Neural crest cell (in vitro differentiated cells): Measurements from ENCODE around the gene DHX16. TPM values are rescaled to one million over a fixed set of nuclear protein-coding genes. Genes with fewer than 3 reads are reported as not detected.
A peak's percentile ranks its signal among the peaks of the same experiment; 100 is the strongest.

Experiments
- DNase-seq: peaks from one replicate; pipeline ENCODE4 v3.0.0; 2021; ENCODE audit warnings: low read depth, mixed read lengths, low spot score
- H3K27ac Mint-ChIP-seq: one replicate; pipeline ENCODE4 v1.8.0; 2021; ENCODE audit warnings: mild to moderate bottlenecking, mixed read lengths; ENCODE audit not compliant: unreplicated experiment
- H3K27me3 Mint-ChIP-seq: 2 replicates; pipeline ENCODE4 v1.8.0; 2021; ENCODE audit warnings: low read depth, mild to moderate bottlenecking, mixed read lengths
- H3K36me3 Mint-ChIP-seq: 2 replicates; pipeline ENCODE4 v1.8.0; 2021; ENCODE audit warnings: low read depth, mild to moderate bottlenecking, mixed read lengths
- H3K4me1 Mint-ChIP-seq: 2 replicates; pipeline ENCODE4 v1.8.0; 2021; ENCODE audit warnings: mixed read lengths
- H3K4me3 Mint-ChIP-seq: one replicate; pipeline ENCODE4 v1.8.0; 2021; ENCODE audit warnings: mild to moderate bottlenecking, mixed read lengths
- H3K9me3 Mint-ChIP-seq: 2 replicates; pipeline ENCODE4 v1.8.0; 2021; ENCODE audit warnings: mixed read lengths
- total RNA-seq: library from RNA; stranded (reverse); gene quantifications from 2 replicates; pipeline ENCODE4 v1.2.1, GENCODE V29; 2021
- TF ChIP-seq, protein P1 (sequence below): fragments of 200-600 bp; sonication (generic); conservative IDR thresholded peaks from 2 replicates; pipeline ENCODE4 v1.5.0; 2021; ENCODE audit warnings: antibody characterized with exemption, mild to moderate bottlenecking

DHX16 gene
- total RNA-seq, 1 donor from 2014 or later = 30.3 TPM

DNA sequence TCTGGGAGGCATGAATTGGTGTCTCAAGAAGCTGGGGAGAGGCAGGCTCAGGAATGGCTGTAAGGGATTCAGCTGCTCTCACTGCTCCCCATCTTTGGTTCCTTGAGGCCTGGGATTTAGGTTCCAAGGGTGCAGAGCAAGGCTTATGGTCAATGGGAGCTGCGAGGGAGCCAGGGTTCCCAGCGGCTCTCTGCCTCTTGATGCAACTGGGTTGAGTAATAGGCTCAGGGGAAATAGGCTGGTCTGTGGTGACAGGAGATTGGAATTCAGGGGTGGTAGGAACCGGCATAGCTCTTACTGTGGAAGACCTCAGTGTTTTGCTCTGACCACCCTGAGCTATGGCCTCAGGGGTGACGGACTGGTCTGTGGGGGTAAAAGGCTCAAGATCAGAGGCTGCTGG lies 31.0 kb upstream of the DHX16 start:
- no peaks in the 10 kb centered on the region for H3K9me3 Mint-ChIP-seq
- H3K4me3 Mint-ChIP-seq = no peak overlapping the region
- TF ChIP-seq, protein P1, sequence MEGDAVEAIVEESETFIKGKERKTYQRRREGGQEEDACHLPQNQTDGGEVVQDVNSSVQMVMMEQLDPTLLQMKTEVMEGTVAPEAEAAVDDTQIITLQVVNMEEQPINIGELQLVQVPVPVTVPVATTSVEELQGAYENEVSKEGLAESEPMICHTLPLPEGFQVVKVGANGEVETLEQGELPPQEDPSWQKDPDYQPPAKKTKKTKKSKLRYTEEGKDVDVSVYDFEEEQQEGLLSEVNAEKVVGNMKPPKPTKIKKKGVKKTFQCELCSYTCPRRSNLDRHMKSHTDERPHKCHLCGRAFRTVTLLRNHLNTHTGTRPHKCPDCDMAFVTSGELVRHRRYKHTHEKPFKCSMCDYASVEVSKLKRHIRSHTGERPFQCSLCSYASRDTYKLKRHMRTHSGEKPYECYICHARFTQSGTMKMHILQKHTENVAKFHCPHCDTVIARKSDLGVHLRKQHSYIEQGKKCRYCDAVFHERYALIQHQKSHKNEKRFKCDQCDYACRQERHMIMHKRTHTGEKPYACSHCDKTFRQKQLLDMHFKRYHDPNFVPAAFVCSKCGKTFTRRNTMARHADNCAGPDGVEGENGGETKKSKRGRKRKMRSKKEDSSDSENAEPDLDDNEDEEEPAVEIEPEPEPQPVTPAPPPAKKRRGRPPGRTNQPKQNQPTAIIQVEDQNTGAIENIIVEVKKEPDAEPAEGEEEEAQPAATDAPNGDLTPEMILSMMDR = no peak
- H3K27me3 Mint-ChIP-seq = no peaks in the 10 kb centered on the region
- H3K36me3 Mint-ChIP-seq = peaks cover 44% of the 10 kb centered on the region
- DNase-seq = no peak
- H3K4me1 Mint-ChIP-seq = no peaks in the 10 kb centered on the region
- no peak overlapping the region for H3K27ac Mint-ChIP-seq

DNA sequence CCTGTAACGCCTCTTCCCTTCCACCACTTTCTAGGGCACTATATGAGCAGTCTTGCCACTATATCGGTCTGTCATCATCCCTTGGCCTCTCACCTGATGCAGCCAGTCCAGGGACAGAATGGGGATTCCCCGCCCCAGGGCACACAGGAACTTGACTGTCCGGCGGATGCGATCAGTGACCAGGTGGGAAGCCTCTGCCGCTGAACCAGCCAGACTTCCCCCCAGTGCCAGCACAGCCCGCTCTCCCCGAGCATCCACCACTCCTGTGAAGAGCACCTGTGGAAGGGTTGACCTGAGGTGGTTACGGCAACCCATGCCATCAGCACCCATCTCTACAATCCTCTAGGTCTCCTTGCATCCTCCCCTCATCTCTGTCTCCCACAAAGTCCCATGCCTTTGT lies 30.2 kb upstream of the DHX16 start:
- TF ChIP-seq, protein P1 = no peak
- DNase-seq = no peak
- Mint-ChIP-seq H3K27ac (no peak overlapping the region), H3K4me3 (no peak overlapping the region), H3K4me1 (no peaks in the 10 kb centered on the region), H3K27me3 (no peaks in the 10 kb centered on the region), H3K9me3 (no peaks in the 10 kb centered on the region), H3K36me3 (peaks cover 43% of the 10 kb centered on the region)

DNA sequence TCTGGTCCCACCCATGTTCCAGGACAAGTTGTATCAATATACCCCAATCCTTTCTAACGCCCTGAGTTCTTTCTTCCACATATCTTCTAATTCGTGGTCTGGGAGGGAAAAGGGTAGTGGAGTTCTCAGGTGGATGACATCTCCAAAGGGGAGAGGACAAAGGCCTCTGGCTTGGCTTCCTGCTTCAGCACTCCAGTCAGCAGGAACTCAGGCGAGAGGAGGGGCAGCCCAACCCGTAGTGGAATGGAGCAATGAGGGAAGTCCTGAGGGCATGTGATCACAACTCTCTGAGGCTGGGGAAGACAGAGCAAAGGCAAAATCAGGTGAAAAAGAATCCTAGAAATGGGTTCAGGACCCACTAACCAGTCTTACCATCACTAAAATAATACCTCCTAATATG lies 27.5 kb upstream of the DHX16 start:
- no peaks in the 10 kb centered on the region for H3K4me1 Mint-ChIP-seq
- H3K27ac Mint-ChIP-seq = peak overlapping the region; percentile 71
- H3K36me3 Mint-ChIP-seq = peaks cover 29% of the 10 kb centered on the region
- DNase-seq = no peak
- TF ChIP-seq, protein P1 = no peak
- no peaks in the 10 kb centered on the region for H3K9me3 Mint-ChIP-seq
- H3K27me3 Mint-ChIP-seq = no peaks in the 10 kb centered on the region
- H3K4me3 Mint-ChIP-seq = no peak overlapping the region

DNA sequence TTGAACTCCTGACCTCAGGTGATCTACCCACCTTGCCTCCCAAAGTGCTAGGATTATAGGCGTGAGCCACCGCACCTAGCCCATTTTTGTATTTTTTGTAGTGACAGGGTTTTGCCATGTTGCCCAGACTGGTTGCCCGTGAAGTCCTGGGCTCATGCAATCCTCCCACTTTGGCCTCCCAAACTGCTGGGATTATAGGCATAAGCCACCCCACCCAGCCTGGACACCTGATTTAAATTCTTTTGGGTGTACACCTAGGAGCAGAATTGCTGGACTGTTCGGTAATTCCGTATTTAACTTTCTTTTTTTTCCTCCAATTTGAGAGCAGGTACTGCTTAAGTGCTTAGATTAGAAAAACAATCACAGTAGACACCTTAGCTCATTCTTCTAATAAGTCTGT lies 23.6 kb upstream of the DHX16 start:
- peaks cover 3% of the 10 kb centered on the region for H3K36me3 Mint-ChIP-seq
- H3K4me3 Mint-ChIP-seq = no peak overlapping the region
- H3K27me3 Mint-ChIP-seq = no peaks in the 10 kb centered on the region
- peaks cover 2% of the 10 kb centered on the region for H3K9me3 Mint-ChIP-seq
- H3K27ac Mint-ChIP-seq = no peak overlapping the region
- TF ChIP-seq, protein P1 = no peak
- peaks cover 8% of the 10 kb centered on the region for H3K4me1 Mint-ChIP-seq
- no peak for DNase-seq

DNA sequence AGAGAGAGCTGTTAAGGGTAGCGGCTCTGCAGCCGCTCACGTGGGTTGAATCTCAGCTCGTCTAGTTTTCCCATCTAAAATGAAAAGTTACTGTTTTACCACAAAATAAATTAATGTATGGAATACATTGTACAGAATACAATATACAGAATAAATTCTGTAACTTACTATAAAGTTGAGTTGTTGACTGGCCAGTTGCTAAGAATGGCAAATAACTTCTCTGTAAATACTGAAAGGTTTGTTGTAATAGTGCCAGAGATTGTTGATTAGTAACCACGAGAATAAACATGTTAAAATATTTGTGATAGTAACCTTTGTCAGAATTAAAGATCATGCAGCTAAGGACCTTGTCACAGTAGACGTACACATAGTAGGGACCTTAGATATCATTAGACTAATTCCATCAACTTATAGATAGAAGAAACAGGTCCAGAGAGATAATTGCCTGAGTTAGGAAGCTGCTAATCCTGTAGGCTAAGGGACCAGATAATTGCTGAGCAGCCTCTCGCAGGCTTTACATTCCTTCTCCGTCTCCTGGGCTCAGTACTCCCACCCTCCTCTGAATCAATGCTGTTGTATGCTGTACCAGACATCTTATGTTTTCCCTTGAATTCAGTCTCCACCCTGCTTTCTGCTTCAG lies 18.5 kb upstream of the DHX16 start:
- no peak for DNase-seq

More for the DNA sequence above, 18.5 kb upstream of the DHX16 start:
- peak overlapping the region; percentile 73 for H3K27ac Mint-ChIP-seq
- peaks cover 47% of the 10 kb centered on the region for H3K4me1 Mint-ChIP-seq
- no peaks in the 10 kb centered on the region for H3K36me3 Mint-ChIP-seq
- H3K9me3 Mint-ChIP-seq = peaks cover 2% of the 10 kb centered on the region
- TF ChIP-seq, protein P1 = no peak
- H3K4me3 Mint-ChIP-seq = peak overlapping the region; percentile 86
- H3K27me3 Mint-ChIP-seq = no peaks in the 10 kb centered on the region
